IMR-90 (cell line): ENCODE measurements around the gene FAM131C. TPM values are rescaled to one million over a fixed set of nuclear protein-coding genes. Genes with fewer than 3 reads are reported as not detected.

ENCODE experiments used
- ATAC-seq: fragments of 200-7000 bp; cut with Tn5 transposase; 2 replicates; pipeline ENCODE4 v1.9.1; 2020; ENCODE audit warnings: low read depth, mild to moderate bottlenecking, moderate library complexity
- BruUV-seq: library from RNA; stranded (reverse); fragments of 400-500 nt; replicated peaks from 2 replicates; lab custom pipeline; 2021; lab: Mats Ljungman, UMichigan
- CTCF ChIA-PET: fragments of 300-600 bp; formaldehyde crosslinking; extraction: SDS; loops from one replicate; lab custom pipeline; 2021; ENCODE audit warnings: antibody characterized with exemption; lab: Yijun Ruan, JAX
- POLR2A ChIA-PET: fragments of 300-600 bp; sonication (Branson Sonifier 250); formaldehyde crosslinking; loops from one replicate; lab custom pipeline; 2022; ENCODE audit warnings: antibody characterized with exemption; ENCODE audit not compliant: unreplicated experiment; lab: Charles Lee
- DNase-seq: peaks from one replicate; pipeline ENCODE4 v3.0.0; 2013
- H2AFZ ChIP-seq: replicated peaks from 2 replicates; pipeline ENCODE3; 2013; ENCODE audit warnings: low read length, mild to moderate bottlenecking; ENCODE audit not compliant: poor library complexity
- H2AK5ac ChIP-seq: 2 replicates; pipeline ENCODE4 v1.6.1; 2013; ENCODE audit warnings: low read depth, low read length, inconsistent platforms
- H2AK9ac ChIP-seq: replicated peaks from 2 replicates; pipeline ENCODE3; 2013; ENCODE audit warnings: mild to moderate bottlenecking, low read depth, low read length, moderate library complexity; ENCODE audit not compliant: poor library complexity
- H2BK120ac ChIP-seq: 2 replicates; pipeline ENCODE4 v1.6.1; 2013; ENCODE audit warnings: low read depth, low read length, inconsistent platforms
- H2BK15ac ChIP-seq: 3 replicates; pipeline ENCODE4 v1.6.1; 2013; ENCODE audit warnings: low read depth, low read length, inconsistent platforms
- H2BK20ac ChIP-seq: 2 replicates; pipeline ENCODE4 v1.6.1; 2013; ENCODE audit warnings: low read depth, mild to moderate bottlenecking, inconsistent platforms, low read length, moderate library complexity
- H2BK5ac ChIP-seq: 2 replicates; pipeline ENCODE4 v1.6.1; 2013; ENCODE audit warnings: mild to moderate bottlenecking, low read depth, low read length, inconsistent platforms; ENCODE audit not compliant: poor library complexity, severe bottlenecking
- H3K14ac ChIP-seq: replicated peaks from 2 replicates; pipeline ENCODE4 v1.6.1; 2013; ENCODE audit warnings: low read depth, low read length, inconsistent platforms
- H3K18ac ChIP-seq: 2 replicates; pipeline ENCODE4 v1.6.1; 2013; ENCODE audit warnings: low read depth, low read length, control low read depth
- H3K23ac ChIP-seq: 2 replicates; pipeline ENCODE4 v1.6.1; 2013; ENCODE audit warnings: low read depth, low read length, inconsistent platforms
- H3K27ac ChIP-seq: 2 replicates; pipeline ENCODE4 v1.5.1; 2013; ENCODE audit warnings: mild to moderate bottlenecking, control low read depth, low read length; ENCODE audit not compliant: insufficient read depth
- H3K27me3 ChIP-seq: 2 replicates; pipeline ENCODE4 v1.6.1; 2013; ENCODE audit warnings: low read length; ENCODE audit not compliant: control insufficient read depth, insufficient read depth
- H3K36me3 ChIP-seq: 2 replicates; pipeline ENCODE4 v1.6.1; 2013; ENCODE audit warnings: low read length, mixed read lengths; ENCODE audit not compliant: control insufficient read depth, insufficient read depth
- H3K4ac ChIP-seq: 2 replicates; pipeline ENCODE4 v1.6.1; 2013; ENCODE audit warnings: low read depth, low read length, inconsistent platforms
- H3K4me1 ChIP-seq: 2 replicates; pipeline ENCODE4 v1.6.1; 2013; ENCODE audit warnings: low read length, mixed read lengths; ENCODE audit not compliant: control insufficient read depth, insufficient read depth
- H3K4me2 ChIP-seq: 2 replicates; pipeline ENCODE4 v1.6.1; 2013; ENCODE audit warnings: low read depth, mild to moderate bottlenecking, control low read depth, low read length, moderate library complexity
- H3K4me3 ChIP-seq: 2 replicates; pipeline ENCODE4 v1.5.1; 2013; ENCODE audit warnings: low read depth, mild to moderate bottlenecking, control low read depth, low read length, moderate library complexity; ENCODE audit not compliant: insufficient read depth
- H3K56ac ChIP-seq: 2 replicates; pipeline ENCODE4 v1.6.1; 2013; ENCODE audit warnings: low read length, inconsistent platforms; ENCODE audit not compliant: insufficient read depth; ENCODE audit errors: extremely low read depth
- H3K79me1 ChIP-seq, 2 experiments: 2 replicates each; pipeline ENCODE4 v1.6.1; 2013; ENCODE audit warnings: low read length in 2 of 2, inconsistent platforms in 1 of 2, low read depth in 1 of 2
- H3K9ac ChIP-seq: 2 replicates; pipeline ENCODE4 v1.6.1; 2013; ENCODE audit warnings: low read depth, low read length, control low read depth
- H3K9me1 ChIP-seq: 2 replicates; pipeline ENCODE4 v1.6.1; 2013; ENCODE audit warnings: low read length, inconsistent platforms; ENCODE audit not compliant: insufficient read depth
- H3K9me3 ChIP-seq: 2 replicates; pipeline ENCODE4 v1.6.1; 2013; ENCODE audit warnings: low read length; ENCODE audit not compliant: control insufficient read depth, insufficient read depth
- H4K20me1 ChIP-seq: 2 replicates; pipeline ENCODE4 v1.6.1; 2013; ENCODE audit warnings: low read length, inconsistent platforms; ENCODE audit not compliant: insufficient read depth
- H4K5ac ChIP-seq: 2 replicates; pipeline ENCODE4 v1.6.1; 2013; ENCODE audit warnings: mild to moderate bottlenecking, low read depth, low read length, control low read depth
- H4K8ac ChIP-seq, 2 experiments: 2 replicates each; pipeline ENCODE4 v1.6.1; 2013; ENCODE audit warnings: low read depth in 2 of 2, low read length in 2 of 2, control low read depth in 1 of 2, inconsistent platforms in 1 of 2
- H4K91ac ChIP-seq: 2 replicates; pipeline ENCODE4 v1.6.1; 2013; ENCODE audit warnings: low read depth, low read length, inconsistent platforms; ENCODE audit not compliant: insufficient read depth
- BHLHE40 ChIP-seq: fragments of 150-350 bp; IDR thresholded peaks from 2 replicates; pipeline ENCODE4 v1.6.1; 2016; ENCODE audit warnings: mild to moderate bottlenecking, low read depth, low read length
- CHD1 ChIP-seq: IDR thresholded peaks from 2 replicates; pipeline ENCODE4 v1.6.1; 2012; ENCODE audit warnings: low read depth, low read length, improper control_type of control experiment
- MAFK ChIP-seq: IDR thresholded peaks from 2 replicates; pipeline ENCODE4 v1.6.1; 2012; ENCODE audit warnings: low read depth, low read length, improper control_type of control experiment
- MAZ ChIP-seq: IDR thresholded peaks from 2 replicates; pipeline ENCODE4 v1.6.1; 2012; ENCODE audit warnings: low read depth, mild to moderate bottlenecking, low read length, improper control_type of control experiment, moderate library complexity, borderline replicate concordance
- POLR2A ChIP-seq: IDR thresholded peaks from 2 replicates; pipeline ENCODE4 v1.6.1; 2012; ENCODE audit warnings: mild to moderate bottlenecking, low read depth, low read length
- RAD21 ChIP-seq: IDR thresholded peaks from 2 replicates; pipeline ENCODE4 v1.6.1; 2012; ENCODE audit warnings: low read length, improper control_type of control experiment
- RCOR1 ChIP-seq: IDR thresholded peaks from 2 replicates; pipeline ENCODE4 v1.6.1; 2012; ENCODE audit warnings: mild to moderate bottlenecking, low read length, improper control_type of control experiment; ENCODE audit not compliant: insufficient replicate concordance
- RFX5 ChIP-seq: IDR thresholded peaks from 2 replicates; pipeline ENCODE4 v1.8.0; 2012; ENCODE audit warnings: low read depth, mild to moderate bottlenecking, low read length, moderate library complexity
- SMC3 ChIP-seq: fragments of 150-350 bp; IDR thresholded peaks from 2 replicates; pipeline ENCODE4 v1.6.1; 2016; ENCODE audit warnings: low read depth, mild to moderate bottlenecking, antibody characterized with exemption, low read length, moderate library complexity
- WGBS, 2 experiments: methylation state at CpG; one replicate each; pipeline versions ENCODE4 v1.1.5 to v1.1.7; 2013; ENCODE audit warnings: missing lambda C conversion rate in 2 of 2; ENCODE audit not compliant: insufficient read length in 1 of 2; ENCODE audit errors: extremely low coverage in 2 of 2; 5-methylcytosine and 5-hydroxymethylcytosine counted together
- dilution Hi-C: fragments of 300-500 bp; cut with HindIII; formaldehyde crosslinking; loops from one replicate; pipeline ENCODE4 v1.14.3; 2018; ENCODE audit warnings: low sequenced_read_pairs; ENCODE audit not compliant: unreplicated experiment
- in situ Hi-C: fragments of 300-500 bp; cut with MboI; formaldehyde crosslinking; loops from 3 replicates; pipeline ENCODE4 v1.14.3; 2019; ENCODE audit warnings: low sequenced_read_pairs, inconsistent platforms, mixed read lengths
- intact Hi-C: fragments of 100-400 bp; cut with micrococcal nuclease; formaldehyde crosslinking; loops from 2 replicates; pipeline ENCODE4 v1.10.0; 2022
- polyA plus RNA-seq, 3 experiments: library from polyadenylated mRNA; depleted of rRNA; stranded (reverse); fragments of >200 nt; gene quantifications; 2 replicates each; pipeline ENCODE4 v1.2.3, GENCODE V29; 2012; ENCODE audit warnings: low replicate concordance in 1 of 3
- total RNA-seq: library from RNA; depleted of rRNA; stranded (reverse); fragments of >200 nt; gene quantifications from 2 replicates; pipeline ENCODE4 v1.2.3, GENCODE V29; 2012
- TF ChIP-seq, protein P1 (sequence below): fragments of 150-350 bp; IDR thresholded peaks from 2 replicates; pipeline ENCODE4 v1.6.1; 2016; ENCODE audit warnings: low read depth, mild to moderate bottlenecking, low read length, moderate library complexity, borderline replicate concordance
- TF ChIP-seq, protein P2 (sequence below): fragments of 150-350 bp; IDR thresholded peaks from 2 replicates; pipeline ENCODE4 v1.6.1; 2017; ENCODE audit warnings: mild to moderate bottlenecking, antibody characterized with exemption, low read length, low read depth

FAM131C gene
- total and polyA plus RNA-seq, 2 of the 4 experiments (the other 2 are of a cell fraction) = 0.18 to 1.0 TPM

DNA sequence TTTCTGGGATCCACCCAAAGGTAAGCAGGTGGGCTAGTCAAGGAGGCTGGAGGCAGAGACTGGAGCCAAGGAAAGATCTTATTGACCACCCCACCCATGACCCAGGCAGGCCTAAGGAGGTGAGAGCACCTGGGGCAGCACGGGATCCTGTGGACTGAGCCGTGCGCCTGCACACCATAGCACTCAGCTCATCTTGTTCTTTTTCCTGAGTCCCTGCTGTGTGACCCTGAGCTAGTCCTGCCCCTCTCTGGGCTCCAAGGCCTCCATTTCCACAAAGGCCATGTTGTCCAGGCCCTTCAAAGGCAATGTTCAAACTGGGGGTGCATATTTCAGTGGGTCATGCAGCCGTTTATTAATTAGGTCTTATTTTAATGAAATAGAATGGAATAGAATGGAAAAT is 7.2 kb downstream of the FAM131C start:
- Histone ChIP-seq H3K9me1 (no peaks in the 10 kb centered on the region), H2BK20ac (no peak overlapping the region), H4K8ac (no peak overlapping the region), H3K79me1 (no peaks in the 10 kb centered on the region), H4K91ac (no peak overlapping the region), H2AK9ac (peak overlapping the region; percentile 66), H3K4me1 (peaks cover 4% of the 10 kb centered on the region; the same call in 1 of the 2 replicates), H3K4me3 (no peak overlapping the region), H3K4me2 (no peak overlapping the region), H4K5ac (no peak overlapping the region), H2AFZ (no peak overlapping the region), H3K27me3 (peaks cover 36% of the 10 kb centered on the region), H3K9me3 (no peaks in the 10 kb centered on the region), H4K20me1 (no peaks in the 10 kb centered on the region; the same call in 1 of the 2 replicates), H3K23ac (no peak overlapping the region), H3K18ac (no peak overlapping the region), H3K4ac (no peak overlapping the region), H2BK120ac (no peak overlapping the region), H3K56ac (no peak overlapping the region), H3K14ac (no peak overlapping the region), H3K27ac (no peak overlapping the region), H2BK5ac (no peak overlapping the region), H2BK15ac (no peak overlapping the region), H3K36me3 (no peaks in the 10 kb centered on the region), H3K9ac (no peak overlapping the region), H2AK5ac (no peak overlapping the region)
- BruUV-seq = no TSS peak
- no peak for TF ChIP-seq CHD1
- no peak for TF ChIP-seq BHLHE40
- TF ChIP-seq RFX5 = no peak
- no peak for TF ChIP-seq SMC3
- TF ChIP-seq POLR2A = no peak
- TF ChIP-seq, protein P1, sequence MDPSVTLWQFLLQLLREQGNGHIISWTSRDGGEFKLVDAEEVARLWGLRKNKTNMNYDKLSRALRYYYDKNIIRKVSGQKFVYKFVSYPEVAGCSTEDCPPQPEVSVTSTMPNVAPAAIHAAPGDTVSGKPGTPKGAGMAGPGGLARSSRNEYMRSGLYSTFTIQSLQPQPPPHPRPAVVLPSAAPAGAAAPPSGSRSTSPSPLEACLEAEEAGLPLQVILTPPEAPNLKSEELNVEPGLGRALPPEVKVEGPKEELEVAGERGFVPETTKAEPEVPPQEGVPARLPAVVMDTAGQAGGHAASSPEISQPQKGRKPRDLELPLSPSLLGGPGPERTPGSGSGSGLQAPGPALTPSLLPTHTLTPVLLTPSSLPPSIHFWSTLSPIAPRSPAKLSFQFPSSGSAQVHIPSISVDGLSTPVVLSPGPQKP = no peak
- TF ChIP-seq MAFK = no peak
- TF ChIP-seq RCOR1 = no peak
- TF ChIP-seq, protein P2, sequence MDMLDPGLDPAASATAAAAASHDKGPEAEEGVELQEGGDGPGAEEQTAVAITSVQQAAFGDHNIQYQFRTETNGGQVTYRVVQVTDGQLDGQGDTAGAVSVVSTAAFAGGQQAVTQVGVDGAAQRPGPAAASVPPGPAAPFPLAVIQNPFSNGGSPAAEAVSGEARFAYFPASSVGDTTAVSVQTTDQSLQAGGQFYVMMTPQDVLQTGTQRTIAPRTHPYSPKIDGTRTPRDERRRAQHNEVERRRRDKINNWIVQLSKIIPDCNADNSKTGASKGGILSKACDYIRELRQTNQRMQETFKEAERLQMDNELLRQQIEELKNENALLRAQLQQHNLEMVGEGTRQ = no peak
- TF ChIP-seq RAD21 = no peak
- TF ChIP-seq MAZ = no peak
- intact Hi-C loops (no loop called here), dilution Hi-C loops (no loop called here), in situ Hi-C loops (no loop called here)
- no peak for DNase-seq
- WGBS, 2 experiments = no CpG with 5 or more reads among the region's 4 CpGs
- CTCF ChIA-PET = no interaction called here
- POLR2A ChIA-PET = no interaction called here
- no peak for ATAC-seq
